HUDEP-2 (cell line): ENCODE results near the gene PALS2.

Source experiments
- DNase-seq, 76 experiments: peaks; one replicate each; lab custom pipeline; 2025; ENCODE audit not compliant: unreplicated experiment in 76 of 76; lab: John Stamatoyannopoulos, UW

PALS2 gene

DNA sequence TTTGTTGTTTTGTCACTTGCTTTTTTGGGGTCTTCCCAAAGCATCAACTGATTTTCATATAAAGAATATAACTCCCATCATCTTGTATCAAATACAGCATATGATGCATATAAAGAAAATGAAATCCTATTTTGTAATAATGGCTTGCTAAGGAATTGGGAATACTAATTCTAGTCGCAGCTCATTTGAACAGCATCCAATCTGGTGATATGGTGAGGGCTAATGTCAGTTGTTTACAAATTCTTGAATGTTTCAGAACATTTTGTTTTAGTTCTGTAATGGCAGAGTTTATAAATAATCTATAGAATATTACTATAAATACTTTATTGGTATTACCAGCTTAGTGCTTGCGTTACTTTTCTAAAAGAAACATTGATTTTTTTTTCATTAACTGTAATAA is 8.9 kb downstream of the PALS2 start:
- DNase-seq = no peak

DNA sequence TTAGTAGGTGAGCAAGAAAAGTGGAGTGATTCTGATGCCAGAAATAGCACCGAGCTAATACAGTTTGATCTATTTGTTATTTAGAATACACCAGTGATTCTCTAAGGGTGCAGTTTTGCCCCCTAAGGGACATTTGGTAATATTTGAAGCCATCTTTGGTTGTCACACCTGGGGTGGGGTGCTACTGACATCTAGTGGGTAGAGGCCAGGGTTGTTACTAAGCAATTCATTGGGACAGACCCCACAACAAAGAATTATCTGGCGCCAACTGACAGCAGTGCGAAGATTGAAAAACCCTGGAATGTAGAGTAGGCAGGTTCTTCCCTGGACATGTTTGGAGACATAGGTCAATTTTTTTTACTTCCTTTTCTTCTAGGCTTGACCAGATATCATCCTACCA is 14.6 kb downstream of the PALS2 start:
- peak in 28 of 76 experiments; percentile 5 to 47 (median 12) for DNase-seq

DNA sequence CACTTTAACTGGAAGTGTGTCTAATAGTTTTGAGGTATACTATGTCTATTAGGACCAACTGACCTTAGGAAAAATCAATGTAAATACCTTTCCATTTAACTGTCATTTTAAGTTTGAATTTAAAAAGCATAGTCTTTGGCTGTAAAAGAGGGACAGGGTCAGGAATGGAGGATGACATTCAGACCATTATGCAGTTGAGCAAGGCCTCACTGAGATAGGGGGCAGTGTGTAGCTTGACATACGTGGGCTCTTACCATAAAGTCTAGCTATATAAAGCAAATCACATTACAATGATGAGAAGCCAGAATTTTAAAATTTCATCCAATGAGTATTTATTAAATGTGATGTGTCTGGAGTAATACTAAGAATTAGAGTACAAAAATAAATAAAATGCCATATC is 17.9 kb downstream of the PALS2 start:
- DNase-seq = no peak

DNA sequence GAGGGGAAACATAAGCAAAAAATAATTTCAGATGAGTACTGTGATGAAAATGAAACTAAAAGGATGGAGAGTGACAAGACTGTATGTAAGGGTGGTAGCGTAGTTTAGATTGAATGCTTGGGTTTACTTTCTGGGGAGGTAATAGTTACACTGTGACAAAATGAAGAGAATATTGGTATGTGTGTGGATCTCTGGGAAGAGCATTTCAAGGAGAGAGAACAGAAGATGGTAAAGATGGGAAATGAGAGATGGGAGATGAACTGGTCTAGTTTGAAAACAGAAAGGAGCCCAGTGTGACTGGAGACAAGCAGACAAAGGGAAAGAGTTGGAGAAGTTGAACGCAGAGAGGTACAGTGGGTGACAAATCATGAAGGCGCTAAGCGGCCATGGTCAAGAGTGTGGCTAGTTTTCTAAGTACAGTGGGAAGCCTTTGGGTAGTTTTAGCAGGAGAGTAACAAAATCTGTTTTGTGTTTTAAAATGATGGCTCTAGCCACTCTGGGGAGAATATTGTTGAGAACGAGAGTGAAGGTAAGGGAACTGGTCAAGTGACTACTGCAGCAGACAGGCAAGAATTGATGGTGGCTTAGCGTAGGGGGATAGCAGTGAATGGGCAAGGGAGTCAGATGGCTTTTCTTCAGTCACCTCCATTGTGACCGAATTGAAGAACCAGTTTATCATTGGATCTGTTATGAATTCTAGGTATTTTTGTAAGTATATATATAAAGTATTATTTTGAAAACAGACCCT is 22.6 kb downstream of the PALS2 start:
- no peak for DNase-seq

DNA sequence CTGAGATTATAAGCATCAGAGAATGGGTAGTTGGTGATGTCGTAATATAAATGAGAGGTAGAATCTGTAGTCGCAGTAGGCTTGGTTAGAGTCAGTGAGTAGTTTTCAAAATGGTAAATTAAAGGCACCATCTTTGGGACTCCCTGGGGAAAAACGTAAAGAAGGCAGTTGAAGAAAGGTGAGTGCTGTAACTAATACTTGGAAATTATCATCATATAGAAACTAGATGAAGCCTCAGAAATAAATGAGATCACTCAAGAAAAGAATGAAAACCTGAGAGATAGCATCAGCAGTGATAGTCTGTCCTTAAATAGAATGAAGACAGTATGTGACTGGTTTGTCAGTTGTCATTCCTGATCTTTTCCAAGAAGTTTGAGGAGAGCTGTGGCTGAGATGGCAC is 23.8 kb downstream of the PALS2 start:
- DNase-seq = no peak

DNA sequence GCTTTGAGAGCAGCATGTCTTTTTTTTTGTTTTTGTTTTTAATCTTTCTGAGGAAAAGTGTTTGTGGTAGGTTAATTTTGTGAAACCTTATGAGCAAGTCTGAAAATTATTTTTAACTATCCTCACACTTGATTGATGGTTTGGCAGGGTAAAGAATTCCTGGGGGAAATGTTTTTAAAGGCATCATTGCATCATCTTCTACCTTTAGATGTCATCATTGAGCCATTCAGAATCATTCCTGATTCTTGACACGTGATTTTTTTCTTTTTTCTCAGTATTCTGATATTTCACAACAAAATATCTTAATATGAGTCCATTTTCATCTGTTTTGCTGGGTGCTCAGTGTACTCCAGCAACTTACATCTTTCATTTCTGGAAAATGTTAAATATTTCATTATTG is 28.3 kb downstream of the PALS2 start:
- no peak for DNase-seq

DNA sequence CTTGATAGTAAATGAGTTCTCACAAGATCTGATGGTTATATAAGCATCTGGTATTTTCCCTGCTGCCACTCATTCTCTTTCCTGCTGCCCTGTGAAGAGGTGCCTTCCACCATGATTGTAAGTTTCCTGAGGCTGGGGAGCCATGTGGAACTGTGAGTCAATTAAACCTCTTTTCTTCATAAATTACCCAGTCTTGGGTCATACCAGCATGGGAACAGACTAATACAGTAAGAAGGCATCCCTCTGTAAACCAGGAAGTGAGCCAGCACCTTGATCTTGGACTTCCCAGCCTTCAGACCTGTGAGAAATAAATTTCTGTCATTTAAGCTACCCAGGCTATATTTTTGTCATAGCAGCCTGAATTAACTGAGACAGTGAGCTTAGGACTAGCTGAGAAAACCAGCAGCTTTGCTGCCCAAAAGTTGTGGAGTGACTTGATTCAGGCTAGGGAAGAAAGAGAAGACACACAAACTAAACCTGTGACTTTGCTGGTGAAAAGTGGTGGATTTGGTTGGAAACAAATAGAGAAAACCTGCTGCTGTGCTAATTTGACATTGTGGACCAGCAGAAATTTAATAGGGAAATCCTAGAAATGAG is 29.7 kb downstream of the PALS2 start:
- no peak for DNase-seq

DNA sequence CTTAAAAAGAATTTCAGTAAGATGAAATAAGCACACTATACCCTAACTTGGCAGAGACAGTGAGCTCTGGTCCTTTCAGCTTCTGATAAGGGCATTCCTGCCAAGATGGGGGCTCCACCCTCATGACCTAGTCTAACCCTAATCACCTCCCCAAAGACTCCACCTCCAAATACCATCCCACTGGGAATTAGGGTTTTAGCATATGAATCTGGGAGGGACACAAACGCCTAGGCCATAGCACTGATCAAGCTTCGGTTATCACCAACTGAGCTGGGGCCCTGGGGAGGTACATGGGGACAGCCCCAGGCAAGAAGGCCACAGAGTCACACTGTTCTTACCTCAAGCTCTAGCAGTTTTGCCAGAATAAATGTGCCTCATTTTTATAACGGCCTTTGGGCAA is 31.4 kb downstream of the PALS2 start:
- DNase-seq = peak in 21 of 76 experiments; percentile 1 to 36 (median 11)

DNA sequence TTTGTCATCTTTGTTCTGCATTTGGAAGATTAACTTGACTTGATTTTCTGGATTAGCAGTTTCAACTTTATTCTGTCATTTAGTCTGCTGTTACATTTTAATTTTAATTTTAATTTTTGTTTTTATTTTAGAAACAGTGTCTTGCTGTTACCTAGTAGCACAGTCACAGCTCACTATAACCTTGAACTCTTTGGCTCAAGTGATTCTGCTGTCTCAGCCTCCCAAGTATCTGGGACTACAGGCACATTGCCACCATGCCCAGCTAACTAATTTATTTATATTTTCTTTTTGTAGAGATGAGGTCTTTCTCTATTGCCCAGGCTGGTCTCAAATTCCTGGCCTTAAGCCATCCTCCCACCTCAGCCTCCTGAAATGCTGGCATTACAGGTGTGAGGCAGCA is 35.3 kb downstream of the PALS2 start:
- no peak for DNase-seq

DNA sequence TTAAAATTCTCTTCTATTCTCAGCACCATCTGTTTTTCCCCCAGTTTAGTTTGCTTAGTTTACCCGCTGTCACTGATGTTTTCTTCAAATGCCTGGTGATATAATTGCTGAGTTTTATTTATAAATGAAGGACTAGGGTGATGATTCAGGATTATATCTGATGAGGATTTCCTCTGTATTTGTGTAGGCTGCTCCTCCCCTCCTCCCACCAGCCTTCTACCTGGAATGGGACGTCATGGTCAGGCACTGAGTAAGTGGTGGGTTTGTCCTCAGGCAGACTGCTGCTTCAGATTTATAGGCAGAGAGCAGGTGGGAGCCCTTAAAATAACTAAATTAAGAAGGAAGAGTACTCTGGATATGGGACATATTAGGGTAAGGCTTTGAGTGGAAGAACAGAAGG is 35.8 kb downstream of the PALS2 start:
- no peak for DNase-seq

DNA sequence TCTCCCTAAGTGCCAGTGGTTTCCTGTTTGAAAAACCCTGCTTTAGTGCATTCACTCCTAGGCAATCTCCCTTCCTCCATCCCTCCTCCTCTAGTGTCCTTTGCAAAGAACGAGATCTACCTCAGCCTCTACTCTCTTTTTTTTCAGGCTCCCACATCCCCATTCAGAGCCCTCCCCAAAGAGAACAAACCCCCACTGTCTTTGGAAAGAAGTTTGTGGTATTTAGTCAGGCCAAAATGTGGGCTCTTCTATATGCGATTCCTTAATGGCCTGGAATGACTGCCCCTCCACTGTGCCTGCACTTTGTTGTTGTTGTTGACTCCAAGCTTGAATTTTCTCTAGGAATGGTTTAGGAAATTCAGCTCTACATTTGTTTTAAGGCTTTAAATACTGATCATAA is 36.3 kb downstream of the PALS2 start:
- no peak for DNase-seq

DNA sequence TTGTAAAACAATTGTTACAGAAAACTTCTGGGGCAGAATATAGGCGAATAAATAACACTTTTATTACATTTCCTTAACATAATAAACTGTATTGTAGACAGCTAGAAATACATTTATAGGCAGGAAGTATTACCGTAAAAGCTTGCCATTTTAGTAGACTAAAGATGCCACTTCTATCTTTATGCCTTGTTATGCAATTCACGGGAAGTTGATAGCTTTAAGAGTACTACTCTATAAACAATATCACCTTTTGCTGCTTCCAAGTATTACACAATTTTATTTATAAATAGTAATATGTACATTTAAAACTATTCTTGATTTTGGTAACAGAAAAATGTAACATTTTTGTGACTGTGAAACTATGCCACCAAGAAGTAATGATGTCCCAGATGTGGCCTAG is 37.9 kb downstream of the PALS2 start:
- no peak for DNase-seq

DNA sequence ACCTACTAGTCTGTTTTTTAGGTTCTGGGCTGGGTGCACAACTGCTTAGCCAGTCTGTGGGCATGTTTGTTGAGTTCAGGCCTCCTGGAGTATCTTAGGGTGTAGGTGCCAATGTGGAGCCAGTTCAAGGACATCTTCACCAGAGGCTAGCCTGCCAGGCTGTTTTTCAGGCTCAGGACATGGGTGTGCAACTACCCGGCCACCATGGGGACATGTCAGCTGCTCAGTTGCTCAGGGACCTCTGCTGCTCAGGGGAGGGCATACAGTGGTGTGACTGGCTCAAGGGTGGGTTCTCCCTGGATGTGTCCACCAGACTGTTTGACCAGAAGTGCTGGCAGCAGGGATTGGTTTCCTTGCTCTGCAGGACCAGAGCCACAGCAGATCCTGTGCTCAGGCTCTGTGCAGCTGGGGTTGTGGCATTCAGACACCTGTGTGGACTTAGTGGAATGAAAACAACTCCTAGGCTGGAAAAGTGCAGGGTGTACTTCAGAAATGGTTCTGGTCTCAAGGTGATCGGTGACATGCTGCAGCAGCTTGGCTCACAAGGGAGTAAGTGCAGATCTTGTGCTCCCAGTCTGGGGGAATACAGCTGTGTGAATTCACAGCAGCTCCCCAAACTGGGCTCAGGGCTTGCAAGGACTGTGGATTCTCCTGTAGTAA is 44.8 kb downstream of the PALS2 start:
- no peak for DNase-seq

DNA sequence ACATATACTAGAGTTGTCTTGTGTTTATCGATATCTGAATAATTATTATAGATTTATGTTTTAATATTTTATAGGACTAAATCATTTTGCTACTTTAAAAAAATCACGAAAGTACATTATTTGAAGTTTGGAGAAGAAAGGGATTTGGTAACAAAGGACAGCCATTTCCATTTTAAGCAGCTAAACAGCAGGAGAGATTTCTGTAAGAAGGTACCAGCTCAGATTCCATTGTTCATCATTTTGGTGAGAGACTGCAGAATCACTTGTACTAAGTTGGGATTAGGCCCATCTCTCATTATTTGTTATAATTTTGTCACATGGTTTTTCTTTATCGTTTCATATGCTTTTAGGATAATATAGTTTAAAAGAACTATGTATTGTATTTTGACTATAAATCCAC is 46.7 kb downstream of the PALS2 start:
- no peak for DNase-seq

DNA sequence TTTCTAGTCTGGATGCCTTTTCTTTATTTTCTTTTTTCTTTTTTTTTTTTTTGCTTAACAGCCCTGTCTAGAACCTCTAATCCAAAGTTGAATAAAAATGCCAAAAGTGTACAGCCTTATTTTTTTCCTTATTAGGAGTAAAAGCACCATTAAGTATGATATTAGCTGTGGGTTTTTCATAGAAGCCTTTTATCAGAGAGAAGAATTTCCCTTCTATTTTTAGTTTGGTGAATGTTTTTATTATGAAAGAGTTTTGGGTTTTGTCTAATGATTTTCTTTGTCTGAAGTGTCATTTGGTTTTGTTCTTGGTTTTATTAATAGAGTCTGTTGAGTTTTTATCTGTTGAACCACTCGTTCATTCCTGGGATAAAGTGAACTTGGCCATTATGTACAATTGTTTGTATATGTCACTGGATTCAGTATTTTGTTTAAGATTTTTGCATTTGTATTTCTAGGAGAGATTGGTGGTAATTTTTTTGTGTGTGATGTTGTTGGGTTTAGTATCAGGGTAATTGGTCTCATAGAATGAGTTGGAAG is 49.5 kb downstream of the PALS2 start:
- DNase-seq = peak in 1 of 76 experiments; percentile 8
